ENCODE data around the gene MTSS2. TPM values are rescaled to one million over a fixed set of nuclear protein-coding genes. Genes with fewer than 3 reads are reported as not detected.

Gene MTSS2
- 8.3 and 24.0 TPM in 2 replicates for total RNA-seq (ENCODE audit: low replicate concordance)

- DNase-seq (ENCODE audit: low read depth) = peak; percentile 75
- peak within 1 kb of the TSS; percentile 82 for H3K4me3 ChIP-seq (ENCODE audit: low read depth, low read length)
- TF ChIP-seq, protein P1, sequence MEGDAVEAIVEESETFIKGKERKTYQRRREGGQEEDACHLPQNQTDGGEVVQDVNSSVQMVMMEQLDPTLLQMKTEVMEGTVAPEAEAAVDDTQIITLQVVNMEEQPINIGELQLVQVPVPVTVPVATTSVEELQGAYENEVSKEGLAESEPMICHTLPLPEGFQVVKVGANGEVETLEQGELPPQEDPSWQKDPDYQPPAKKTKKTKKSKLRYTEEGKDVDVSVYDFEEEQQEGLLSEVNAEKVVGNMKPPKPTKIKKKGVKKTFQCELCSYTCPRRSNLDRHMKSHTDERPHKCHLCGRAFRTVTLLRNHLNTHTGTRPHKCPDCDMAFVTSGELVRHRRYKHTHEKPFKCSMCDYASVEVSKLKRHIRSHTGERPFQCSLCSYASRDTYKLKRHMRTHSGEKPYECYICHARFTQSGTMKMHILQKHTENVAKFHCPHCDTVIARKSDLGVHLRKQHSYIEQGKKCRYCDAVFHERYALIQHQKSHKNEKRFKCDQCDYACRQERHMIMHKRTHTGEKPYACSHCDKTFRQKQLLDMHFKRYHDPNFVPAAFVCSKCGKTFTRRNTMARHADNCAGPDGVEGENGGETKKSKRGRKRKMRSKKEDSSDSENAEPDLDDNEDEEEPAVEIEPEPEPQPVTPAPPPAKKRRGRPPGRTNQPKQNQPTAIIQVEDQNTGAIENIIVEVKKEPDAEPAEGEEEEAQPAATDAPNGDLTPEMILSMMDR (IDR thresholded peaks at IDR 0.05; ENCODE audit: insufficient read depth, low read length) = no peak
Measured at GRCh38 chr16:70685938-70686375, at the start of gene MTSS2. Gene MTSS2 (minus strand): TSS chr16:70686053. CDS start chr16:70685791, 262 bp downstream.

DNA sequence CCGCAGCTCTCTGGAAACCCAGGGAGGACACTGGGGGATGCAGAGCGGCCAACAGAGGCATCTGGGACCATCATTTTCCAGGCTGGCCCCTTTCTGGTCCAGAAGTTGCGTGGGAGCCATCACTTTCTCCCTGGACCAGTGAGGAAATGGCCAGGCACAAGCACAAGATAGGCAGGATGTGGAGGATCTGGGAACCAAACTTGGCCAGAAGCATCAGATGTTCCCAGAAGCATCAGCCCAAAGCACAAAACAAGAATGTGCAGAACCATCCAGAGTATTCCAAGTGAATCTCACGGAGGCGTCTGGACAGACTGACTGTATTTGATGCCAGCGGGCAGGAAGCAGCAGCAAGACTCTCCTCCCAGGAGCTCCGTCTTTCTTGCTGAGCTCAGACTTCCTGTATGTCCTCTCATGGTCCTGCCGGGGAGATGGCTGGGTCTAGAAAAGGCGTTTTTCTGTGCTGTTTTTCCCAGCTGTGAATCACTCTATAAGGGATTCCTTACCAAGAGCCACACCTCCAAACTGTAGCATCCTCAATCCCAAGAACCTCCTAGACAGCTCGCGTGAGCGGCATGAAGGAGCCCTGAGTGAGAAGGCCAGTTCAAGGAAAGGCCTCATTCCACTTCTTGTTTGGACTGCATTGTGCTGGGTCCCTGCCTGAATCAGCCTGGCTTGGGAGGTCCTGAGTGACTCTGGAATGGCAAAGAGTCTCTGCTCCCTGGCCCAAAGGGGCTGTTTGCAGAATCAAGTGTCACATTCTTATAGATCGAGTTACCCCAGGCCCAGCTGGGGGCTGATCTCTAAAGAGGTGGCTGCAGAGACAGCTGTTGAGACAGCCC lies 49.5 kb upstream of the MTSS2 start:
- TF ChIP-seq, protein P1 (IDR thresholded peaks at IDR 0.05; ENCODE audit: insufficient read depth, low read length) = no peak
- DNase-seq (ENCODE audit: low read depth) = peak; percentile 85
- H3K4me3 ChIP-seq (ENCODE audit: low read depth, low read length) = no peak overlapping the region

DNA sequence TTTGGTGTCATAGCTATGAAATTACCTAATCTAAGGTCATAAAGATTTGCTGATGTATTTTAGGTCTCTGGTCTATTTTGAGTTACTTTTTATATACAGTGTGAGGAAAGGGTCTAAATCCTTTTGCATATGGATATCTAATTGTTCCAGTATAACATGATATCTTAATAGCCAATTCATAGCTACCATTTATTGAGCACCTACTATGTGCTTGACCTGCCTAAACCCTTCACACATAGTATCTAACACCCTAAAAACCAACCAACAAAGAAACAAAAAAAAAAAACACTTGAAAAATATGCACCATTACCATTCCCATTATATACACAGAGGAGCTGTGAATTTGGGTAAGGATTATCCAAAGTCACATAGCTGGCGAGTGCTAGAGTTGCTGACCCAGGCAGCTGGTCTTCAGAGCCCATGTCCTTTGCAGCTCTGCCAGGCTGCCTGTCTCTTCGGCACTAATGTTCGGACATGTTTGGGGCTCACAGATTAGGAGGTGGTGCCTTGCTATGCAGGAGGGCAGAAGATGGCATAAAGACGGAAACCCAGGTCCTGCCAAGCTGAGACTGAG lies 48.8 kb upstream of the MTSS2 start:
- TF ChIP-seq, protein P1 (IDR thresholded peaks at IDR 0.05; ENCODE audit: insufficient read depth, low read length) = no peak

GRCh38 chr16:70730944-70731343 lies 45.1 kb upstream of the MTSS2 start:
- TF ChIP-seq, protein P1 (IDR thresholded peaks at IDR 0.05; ENCODE audit: insufficient read depth, low read length) = no peak
- DNase-seq (ENCODE audit: low read depth) = no peak
- H3K4me3 ChIP-seq (ENCODE audit: low read depth, low read length) = no peak overlapping the region

More for the DNA sequence above, 48.8 kb upstream of the MTSS2 start:
- no peak for DNase-seq (ENCODE audit: low read depth)
- H3K4me3 ChIP-seq (ENCODE audit: low read depth, low read length) = no peak overlapping the region

DNA sequence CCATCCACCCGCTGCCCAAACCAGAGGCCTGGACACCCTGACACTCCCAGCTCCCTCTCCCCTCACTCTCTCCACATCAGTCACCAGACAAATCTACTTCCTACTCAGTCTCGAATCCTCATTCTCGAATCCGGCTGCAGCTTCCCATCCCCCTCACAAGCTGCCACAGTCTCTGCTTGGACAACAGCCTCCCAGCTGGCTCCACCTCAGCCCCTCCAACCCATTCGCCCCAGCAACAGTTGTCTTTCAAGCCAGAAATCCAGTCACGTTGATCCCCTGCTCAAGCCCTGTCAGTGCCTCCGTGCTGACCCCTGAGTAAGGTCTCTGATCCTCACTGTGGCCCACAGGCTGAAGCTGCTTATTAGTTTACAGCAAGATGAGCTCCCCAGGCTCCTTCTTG lies 44.2 kb upstream of the MTSS2 start:
- TF ChIP-seq, protein P1 (IDR thresholded peaks at IDR 0.05; ENCODE audit: insufficient read depth, low read length) = no peak
- no peak overlapping the region for H3K4me3 ChIP-seq (ENCODE audit: low read depth, low read length)
- DNase-seq (ENCODE audit: low read depth) = no peak

DNA sequence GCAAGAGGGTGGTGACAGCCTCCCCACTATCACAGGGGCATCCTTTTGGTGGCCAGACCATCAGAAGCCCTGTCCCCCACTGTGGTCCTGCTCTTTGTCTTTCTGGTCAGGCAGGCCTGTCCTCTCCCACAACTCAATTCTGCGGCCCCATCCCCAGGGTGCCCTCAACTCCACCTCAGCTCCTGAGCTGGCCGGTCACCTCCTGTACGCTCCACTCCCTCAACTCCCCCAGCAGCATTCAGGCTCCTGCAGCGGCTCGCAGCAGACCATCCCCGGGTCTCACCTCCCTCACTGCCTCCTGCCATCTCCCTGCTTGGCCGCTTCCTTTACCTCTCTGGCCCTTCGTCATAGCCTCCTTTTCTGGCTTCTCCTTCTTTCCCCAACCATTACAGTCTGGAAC lies 43.4 kb upstream of the MTSS2 start:
- TF ChIP-seq, protein P1 (IDR thresholded peaks at IDR 0.05; ENCODE audit: insufficient read depth, low read length) = no peak
- no peak for DNase-seq (ENCODE audit: low read depth)
- no peak overlapping the region for H3K4me3 ChIP-seq (ENCODE audit: low read depth, low read length)
